HCT116 (cell line): Measurements from ENCODE around the gene FERD3L. TPM values are rescaled to one million over a fixed set of nuclear protein-coding genes. Genes with fewer than 3 reads are reported as not detected.

Experiments used
- ATAC-seq: fragments of 200-7000 bp; cut with Tn5 transposase; 2 replicates; pipeline ENCODE4 v1.9.1; 2020; ENCODE audit warnings: mild to moderate bottlenecking, moderate library complexity
- BruUV-seq: library from RNA; stranded (reverse); fragments of 400-500 nt; replicated peaks from 2 replicates; lab custom pipeline; 2021; lab: Mats Ljungman, UMichigan
- CTCF ChIA-PET: fragments of 300-600 bp; sonication (Branson Sonifier 250); formaldehyde crosslinking; loops from one replicate; lab custom pipeline; 2021; ENCODE audit warnings: antibody characterized with exemption; lab: Charles Lee
- POLR2A ChIA-PET: fragments of 300-600, 350-600 bp; sonication (Branson Sonifier 250); formaldehyde crosslinking; loops from one replicate; lab custom pipeline; 2021; ENCODE audit warnings: antibody characterized with exemption; lab: Charles Lee
- RAD21 ChIA-PET, 2 experiments: fragments of 300-600 bp; sonication (Branson Sonifier 250); formaldehyde crosslinking; loops; one replicate each; lab custom pipeline; 2023; ENCODE audit warnings: low total read pairs in 2 of 2; ENCODE audit not compliant: uncharacterized antibody in 2 of 2, unreplicated experiment in 2 of 2, low non-redundant PET in 1 of 2; lab: Charles Lee
- DNase-seq: peaks from one replicate; pipeline ENCODE4 v3.0.0-alpha.2; 2010; ENCODE audit warnings: low read depth, low spot score
- H2AFZ ChIP-seq: fragments of 200-600 bp; shearing (Covaris generic), sonication (generic); 2 replicates; pipeline ENCODE4 v1.6.1; 2017; ENCODE audit warnings: low read depth, mixed run types, mixed read lengths, antibody characterized with exemption, low read length; ENCODE audit not compliant: poor library complexity, severe bottlenecking
- H3K27ac ChIP-seq: 2 replicates; pipeline ENCODE4 v1.5.1; 2012; ENCODE audit warnings: low read depth, low read length
- H3K27me3 ChIP-seq: fragments of 200-600 bp; sonication (generic); 2 replicates; pipeline ENCODE4 v1.6.1; 2016; ENCODE audit warnings: mixed run types, low read length, mixed read lengths; ENCODE audit not compliant: insufficient read depth
- H3K36me3 ChIP-seq, 2 experiments: fragments of 200-500 bp in 1 of 2; fragments of 200-600 bp in 1 of 2; sonication (Bioruptor generic) in 1 of 2; sonication (generic) in 1 of 2; 2 replicates each; pipeline versions ENCODE4 v1.5.1 to v1.6.1; 2014 to 2016; ENCODE audit warnings: low read length in 2 of 2, inconsistent platforms in 1 of 2, mixed read lengths in 1 of 2, mixed run types in 1 of 2; ENCODE audit not compliant: insufficient read depth in 2 of 2, control insufficient read depth in 1 of 2
- H3K4me1 ChIP-seq, 2 experiments: fragments of 200-600 bp in 1 of 2; sonication (generic) in 1 of 2; 2 replicates each; pipeline versions ENCODE4 v1.5.1 to v1.6.1; 2012 to 2017; ENCODE audit warnings: low read length in 2 of 2, inconsistent platforms in 1 of 2, mild to moderate bottlenecking in 1 of 2, mixed read lengths in 1 of 2, mixed run types in 1 of 2, moderate library complexity in 1 of 2; ENCODE audit not compliant: insufficient read depth in 2 of 2, control insufficient read depth in 1 of 2
- H3K4me2 ChIP-seq: fragments of 200-600 bp; sonication (generic); 2 replicates; pipeline ENCODE4 v1.6.1; 2017; ENCODE audit warnings: mixed run types, low read length, mixed read lengths
- H3K4me3 ChIP-seq, 2 experiments: fragments of 200-600 bp in 1 of 2; sonication (generic) in 1 of 2; replicated peaks in 1 of 2; 2 replicates each; pipeline ENCODE4 v1.5.1; 2011 to 2016; ENCODE audit warnings: low read length in 2 of 2, control low read depth in 1 of 2, low read depth in 1 of 2, mild to moderate bottlenecking in 1 of 2, mixed read lengths in 1 of 2, mixed run types in 1 of 2
- H3K79me2 ChIP-seq: fragments of 200-600 bp; sonication (generic); 2 replicates; pipeline ENCODE4 v1.6.1; 2017; ENCODE audit warnings: mild to moderate bottlenecking, mixed run types, low read length, moderate library complexity, mixed read lengths; ENCODE audit not compliant: insufficient read depth
- H3K9ac ChIP-seq: fragments of 200-600 bp; sonication (generic); 2 replicates; pipeline ENCODE4 v1.6.1; 2016; ENCODE audit warnings: low read length, mixed read lengths
- H3K9me2 ChIP-seq: fragments of 200-600 bp; sonication (generic), shearing (Covaris generic); 2 replicates; pipeline ENCODE4 v1.6.1; 2017; ENCODE audit warnings: mixed run types, mild to moderate bottlenecking, moderate library complexity; ENCODE audit not compliant: insufficient read depth
- H3K9me3 ChIP-seq, 2 experiments: fragments of 200-500 bp in 1 of 2; fragments of 200-600 bp in 1 of 2; sonication (Bioruptor generic) in 1 of 2; sonication (generic) in 1 of 2; 2 replicates each; pipeline ENCODE4 v1.6.1; 2014 to 2017; ENCODE audit warnings: low read length in 2 of 2, mixed read lengths in 2 of 2, inconsistent platforms in 1 of 2, low read depth in 1 of 2, mild to moderate bottlenecking in 1 of 2, mixed run types in 1 of 2, moderate library complexity in 1 of 2; ENCODE audit not compliant: control insufficient read depth in 1 of 2, insufficient read depth in 1 of 2
- H4K20me1 ChIP-seq: fragments of 200-600 bp; sonication (generic), shearing (Covaris generic); 2 replicates; pipeline ENCODE4 v1.6.1; 2017; ENCODE audit warnings: mixed run types, mild to moderate bottlenecking, moderate library complexity; ENCODE audit not compliant: insufficient read depth
- CBX3 ChIP-seq: IDR thresholded peaks from 2 replicates; pipeline ENCODE4 v1.6.1; 2012; ENCODE audit warnings: low read depth
- EGR1 ChIP-seq: IDR thresholded peaks from 2 replicates; pipeline ENCODE4 v1.6.1; 2012; ENCODE audit warnings: low read depth
- RAD21 ChIP-seq: IDR thresholded peaks from 2 replicates; pipeline ENCODE4 v1.6.1; 2012; ENCODE audit warnings: low read depth, mild to moderate bottlenecking
- SIN3A ChIP-seq: IDR thresholded peaks from 2 replicates; pipeline ENCODE4 v1.6.1; 2012; ENCODE audit warnings: low read depth
- YY1 ChIP-seq: IDR thresholded peaks from 2 replicates; pipeline ENCODE4 v1.6.1; 2011; ENCODE audit warnings: low read length, low read depth, moderate library complexity, mild to moderate bottlenecking; ENCODE audit not compliant: insufficient replicate concordance; ENCODE audit errors: extremely low read depth
- ZFX ChIP-seq: fragments of 450-650 bp; IDR thresholded peaks from 2 replicates; pipeline ENCODE4 v1.6.1; 2017
- ZNF274 ChIP-seq: fragments of 200-500 bp; sonication (Bioruptor generic); IDR thresholded peaks from 2 replicates; pipeline ENCODE4 v1.6.1; 2014; ENCODE audit warnings: mild to moderate bottlenecking, low read depth, low read length, inconsistent platforms
- intact Hi-C: fragments of 100-400 bp; cut with micrococcal nuclease; formaldehyde crosslinking; loops from 2 replicates; pipeline ENCODE4 v1.10.0; 2022
- total RNA-seq: library from RNA; stranded (reverse); gene quantifications from one replicate; pipeline ENCODE4 v1.2.1, GENCODE V29; 2021; ENCODE audit not compliant: unreplicated experiment
- TF ChIP-seq, protein P1 (sequence below), 3 experiments: fragments of 200-600 bp in 1 of 3; sonication (generic) in 1 of 3; IDR thresholded peaks in 2 of 3; conservative IDR thresholded peaks in 1 of 3; 2 replicates each; pipeline ENCODE4 v1.5.1; 2012 to 2017; ENCODE audit warnings: low read depth in 2 of 3, low read length in 2 of 3, antibody characterized with exemption in 1 of 3, borderline replicate concordance in 1 of 3, control low read depth in 1 of 3, mild to moderate bottlenecking in 1 of 3, mixed read lengths in 1 of 3, mixed run types in 1 of 3, moderate library complexity in 1 of 3; ENCODE audit not compliant: insufficient read depth in 1 of 3
- TF ChIP-seq, protein P2 (sequence below): IDR thresholded peaks from 2 replicates; pipeline ENCODE4 v1.6.1; 2012

FERD3L gene
- total RNA-seq, 1 experiment from 2014 or later = not detected

DNA sequence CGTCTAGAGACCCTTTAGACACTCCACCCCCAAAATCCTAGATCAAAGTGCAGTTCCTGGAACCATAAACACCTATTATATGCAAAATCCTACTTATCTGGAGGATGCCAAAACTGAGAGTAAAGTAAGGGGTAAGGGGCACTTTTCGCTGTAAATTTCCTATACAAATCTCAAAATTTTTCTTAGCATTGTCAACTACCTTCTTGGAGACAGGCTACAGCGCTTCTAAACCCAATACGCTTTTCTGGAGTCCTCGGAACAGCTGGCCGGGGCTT lies 38.2 kb downstream of the FERD3L start:
- ChIA-PET POLR2A (no interaction called here), RAD21 (no interaction called here), CTCF (no interaction called here)
- Histone ChIP-seq H3K27me3 (no peaks in the 10 kb centered on the region), H3K27ac (no peak overlapping the region), H3K4me3 (no peak overlapping the region), H3K79me2 (no peaks in the 10 kb centered on the region), H3K4me2 (no peak overlapping the region), H3K9me3 (no peaks in the 10 kb centered on the region), H3K9me2 (no peaks in the 10 kb centered on the region), H3K36me3 (no peaks in the 10 kb centered on the region), H3K9ac (no peak overlapping the region), H3K4me1 (no peaks in the 10 kb centered on the region; a peak in 1 of 4 replicates), H4K20me1 (no peaks in the 10 kb centered on the region), H2AFZ (no peak overlapping the region)
- DNase-seq (no peak), ATAC-seq (no peak)
- no TSS peak for BruUV-seq
- intact Hi-C loops = no loop called here
- TF ChIP-seq YY1 = no peak
- TF ChIP-seq, protein P1, sequence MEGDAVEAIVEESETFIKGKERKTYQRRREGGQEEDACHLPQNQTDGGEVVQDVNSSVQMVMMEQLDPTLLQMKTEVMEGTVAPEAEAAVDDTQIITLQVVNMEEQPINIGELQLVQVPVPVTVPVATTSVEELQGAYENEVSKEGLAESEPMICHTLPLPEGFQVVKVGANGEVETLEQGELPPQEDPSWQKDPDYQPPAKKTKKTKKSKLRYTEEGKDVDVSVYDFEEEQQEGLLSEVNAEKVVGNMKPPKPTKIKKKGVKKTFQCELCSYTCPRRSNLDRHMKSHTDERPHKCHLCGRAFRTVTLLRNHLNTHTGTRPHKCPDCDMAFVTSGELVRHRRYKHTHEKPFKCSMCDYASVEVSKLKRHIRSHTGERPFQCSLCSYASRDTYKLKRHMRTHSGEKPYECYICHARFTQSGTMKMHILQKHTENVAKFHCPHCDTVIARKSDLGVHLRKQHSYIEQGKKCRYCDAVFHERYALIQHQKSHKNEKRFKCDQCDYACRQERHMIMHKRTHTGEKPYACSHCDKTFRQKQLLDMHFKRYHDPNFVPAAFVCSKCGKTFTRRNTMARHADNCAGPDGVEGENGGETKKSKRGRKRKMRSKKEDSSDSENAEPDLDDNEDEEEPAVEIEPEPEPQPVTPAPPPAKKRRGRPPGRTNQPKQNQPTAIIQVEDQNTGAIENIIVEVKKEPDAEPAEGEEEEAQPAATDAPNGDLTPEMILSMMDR (IDR thresholded peaks at IDR 0.05 in 2 of 3, conservative IDR thresholded peaks at IDR 0.05 in 1 of 3; ENCODE audit: borderline replicate concordance in 1 of 3, insufficient read depth in 1 of 3, low read depth in 2 of 3, low read length in 2 of 3) = no peak
- no peak for TF ChIP-seq ZNF274
- TF ChIP-seq, protein P2, sequence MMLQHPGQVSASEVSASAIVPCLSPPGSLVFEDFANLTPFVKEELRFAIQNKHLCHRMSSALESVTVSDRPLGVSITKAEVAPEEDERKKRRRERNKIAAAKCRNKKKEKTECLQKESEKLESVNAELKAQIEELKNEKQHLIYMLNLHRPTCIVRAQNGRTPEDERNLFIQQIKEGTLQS = no peak
- no peak for TF ChIP-seq CBX3
- no peak for TF ChIP-seq ZFX
- TF ChIP-seq EGR1 = no peak
- TF ChIP-seq SIN3A = no peak
- no peak for TF ChIP-seq RAD21
